Type B pancreatic cell (in vitro differentiated cells): ENCODE data around the gene SMOC2. TPM values are rescaled to one million over a fixed set of nuclear protein-coding genes. Genes with fewer than 3 reads are reported as not detected.

Experiments used
- DNase-seq: peaks from one replicate; pipeline ENCODE4 v3.0.0; 2021; ENCODE audit warnings: mixed read lengths; ENCODE audit not compliant: unreplicated experiment; ENCODE audit errors: extremely low spot score
- H3K27ac Mint-ChIP-seq: 2 replicates; pipeline ENCODE4 v1.8.0; 2021; ENCODE audit warnings: mild to moderate bottlenecking, mixed read lengths
- H3K27me3 Mint-ChIP-seq: 2 replicates; pipeline ENCODE4 v1.8.0; 2021; ENCODE audit warnings: mixed read lengths
- H3K36me3 Mint-ChIP-seq: 2 replicates; pipeline ENCODE4 v1.8.0; 2021; ENCODE audit warnings: mixed read lengths
- H3K4me1 Mint-ChIP-seq: one replicate; pipeline ENCODE4 v1.8.0; 2021; ENCODE audit warnings: mixed read lengths; ENCODE audit not compliant: unreplicated experiment
- H3K4me3 Mint-ChIP-seq: 2 replicates; pipeline ENCODE4 v1.8.0; 2021; ENCODE audit warnings: mild to moderate bottlenecking, mixed read lengths
- H3K9me3 Mint-ChIP-seq: 2 replicates; pipeline ENCODE4 v1.8.0; 2021; ENCODE audit warnings: mixed read lengths
- CTCF ChIP-seq: fragments of 200-600 bp; sonication (generic); conservative IDR thresholded peaks from 2 replicates; pipeline ENCODE4 v1.5.0; 2021; ENCODE audit warnings: antibody characterized with exemption, mild to moderate bottlenecking
- total RNA-seq: library from RNA; stranded (reverse); gene quantifications from 2 replicates; pipeline ENCODE4 v1.2.1, GENCODE V29; 2021; ENCODE audit warnings: low replicate concordance

The SMOC2 gene
- total RNA-seq, 1 donor from 2014 or later = 18.9 TPM

GRCh38 chr6:168499045-168499650 is 58.2 kb downstream of the SMOC2 start:
- H3K36me3 Mint-ChIP-seq = no peaks in the 10 kb centered on the region
- peaks cover 19% of the 10 kb centered on the region for H3K4me1 Mint-ChIP-seq
- H3K9me3 Mint-ChIP-seq = no peaks in the 10 kb centered on the region
- H3K4me3 Mint-ChIP-seq = no peak overlapping the region
- no peak overlapping the region for H3K27ac Mint-ChIP-seq
- no peak for DNase-seq
- no peak for TF ChIP-seq CTCF
- H3K27me3 Mint-ChIP-seq = peaks cover 21% of the 10 kb centered on the region

- Mint-ChIP-seq H3K27me3 (peaks cover 26% of the 10 kb centered on the region), H3K36me3 (no peaks in the 10 kb centered on the region), H3K27ac (no peak overlapping the region), H3K4me1 (peaks cover 19% of the 10 kb centered on the region), H3K9me3 (no peaks in the 10 kb centered on the region), H3K4me3 (no peak overlapping the region)
- DNase-seq = no peak
- no peak for TF ChIP-seq CTCF
Measured at GRCh38 chr6:168500519-168500918, 59.5 kb downstream of the SMOC2 start.

- DNase-seq = no peak
- no peak for TF ChIP-seq CTCF
- Mint-ChIP-seq H3K27ac (no peak overlapping the region), H3K9me3 (no peaks in the 10 kb centered on the region), H3K36me3 (no peaks in the 10 kb centered on the region), H3K4me1 (peaks cover 13% of the 10 kb centered on the region), H3K4me3 (no peak overlapping the region), H3K27me3 (peaks cover 21% of the 10 kb centered on the region)
Measured at GRCh38 chr6:168501561-168501960, 60.6 kb downstream of the SMOC2 start.

- DNase-seq = no peak
- H3K9me3 Mint-ChIP-seq = no peaks in the 10 kb centered on the region
- no peak overlapping the region for H3K27ac Mint-ChIP-seq
- TF ChIP-seq CTCF = no peak
- H3K4me1 Mint-ChIP-seq = peaks cover 3% of the 10 kb centered on the region
- H3K36me3 Mint-ChIP-seq = no peaks in the 10 kb centered on the region
- H3K27me3 Mint-ChIP-seq = peaks cover 21% of the 10 kb centered on the region
- H3K4me3 Mint-ChIP-seq = no peak overlapping the region
Measured at GRCh38 chr6:168504366-168504765, 63.4 kb downstream of the SMOC2 start.

GRCh38 chr6:168506460-168506859 is 65.5 kb downstream of the SMOC2 start:
- TF ChIP-seq CTCF = no peak
- no peak overlapping the region for H3K27ac Mint-ChIP-seq
- H3K27me3 Mint-ChIP-seq = peaks cover 20% of the 10 kb centered on the region
- no peak for DNase-seq
- H3K9me3 Mint-ChIP-seq = no peaks in the 10 kb centered on the region
- H3K4me3 Mint-ChIP-seq = no peak overlapping the region
- H3K4me1 Mint-ChIP-seq = no peaks in the 10 kb centered on the region
- no peaks in the 10 kb centered on the region for H3K36me3 Mint-ChIP-seq

- Mint-ChIP-seq H3K27me3 (peaks cover 15% of the 10 kb centered on the region), H3K36me3 (no peaks in the 10 kb centered on the region), H3K4me1 (no peaks in the 10 kb centered on the region), H3K4me3 (no peak overlapping the region), H3K9me3 (no peaks in the 10 kb centered on the region), H3K27ac (peak overlapping the region; percentile 26)
- no peak for DNase-seq
- TF ChIP-seq CTCF = no peak
Measured at GRCh38 chr6:168507297-168507696, 66.3 kb downstream of the SMOC2 start.
